Gastrocnemius medialis (tissue), 4 donors: ENCODE data around the gene KCNAB2. TPM values are rescaled to one million over a fixed set of nuclear protein-coding genes. Genes with fewer than 3 reads are reported as not detected.
A peak's percentile ranks its signal among the peaks of the same experiment; 100 is the strongest.

Experiments
- ATAC-seq, 2 donors: fragments of 150-250 bp; one replicate each; pipeline ENCODE4 v1.9.1; 2016
- DNase-seq, 2 donors: peaks; one replicate each; pipeline ENCODE4 v3.0.0-alpha.2; 2019
- H3K27ac ChIP-seq, 4 donors: fragments of 200-600 bp; sonication (generic); 1 replicate in 1 of 4; 2 replicates in 3 of 4; pipeline ENCODE4 v1.5.1; 2016 to 2018; ENCODE audit warnings: mild to moderate bottlenecking in 2 of 4, moderate library complexity in 1 of 4
- H3K27me3 ChIP-seq, 3 donors: fragments of 200-600 bp; sonication (generic) in 2 of 3; 1 replicate in 1 of 3; 2 replicates in 2 of 3; pipeline versions ENCODE4 v1.5.1 to v1.6.0; 2016 to 2019; ENCODE audit warnings: mild to moderate bottlenecking in 1 of 3, moderate library complexity in 1 of 3
- H3K36me3 ChIP-seq, 2 donors: fragments of 200-600 bp; sonication (generic) in 1 of 2; one replicate each; pipeline ENCODE4 v1.5.1; 2017 to 2018
- H3K4me1 ChIP-seq, 2 donors: fragments of 200-600 bp; sonication (generic) in 1 of 2; one replicate each; pipeline ENCODE4 v1.5.1; 2016 to 2017; ENCODE audit warnings: mild to moderate bottlenecking in 2 of 2
- H3K4me3 ChIP-seq, 4 donors: fragments of 200-600 bp; sonication (generic) in 3 of 4; 1 replicate in 1 of 4; 2 replicates in 3 of 4; pipeline ENCODE4 v1.5.1; 2016 to 2019; ENCODE audit warnings: mild to moderate bottlenecking in 2 of 4
- H3K9me3 ChIP-seq, 3 donors: fragments of 200-600 bp; sonication (generic) in 2 of 3; 1 replicate in 1 of 3; 2 replicates in 2 of 3; pipeline ENCODE4 v1.5.1; 2016 to 2019
- CTCF ChIP-seq, 5 experiments: fragments of 450-650 bp in 3 of 5; fragments of 200-600 bp in 2 of 5; sonication (generic) in 2 of 5; IDR thresholded peaks in 4 of 5; conservative IDR thresholded peaks in 1 of 5; 1 replicate in 4 of 5; 2 replicates in 1 of 5; pipeline ENCODE4 v1.5.1; 2016 to 2019; ENCODE audit warnings: antibody characterized with exemption in 5 of 5, mild to moderate bottlenecking in 3 of 5, moderate library complexity in 3 of 5
- POLR2A ChIP-seq, 2 donors: fragments of 450-650 bp; IDR thresholded peaks; one replicate each; pipeline ENCODE4 v1.6.1; 2017; ENCODE audit warnings: antibody characterized with exemption in 2 of 2, mild to moderate bottlenecking in 2 of 2, moderate library complexity in 2 of 2
- in situ Hi-C, 4 donors: fragments of 200-750 bp; cut with MboI; loops; one replicate each; pipeline versions ENCODE4 v1.15.0 to v1.8.0; 2017; ENCODE audit warnings: low sequenced_read_pairs in 4 of 4
- intact Hi-C: fragments of 100-400 bp; cut with DNase I; formaldehyde crosslinking; loops from one replicate; pipeline ENCODE4 v1.15.1; 2023; ENCODE audit warnings: low total_unique reads
- total RNA-seq, 4 donors: library from RNA; depleted of rRNA; stranded (reverse); fragments of >200 nt; gene quantifications; one replicate each; pipeline versions ENCODE4 v1.1.0 to v1.2.3, GENCODE V29; 2016

Gene KCNAB2
- total RNA-seq, 4 donors from 2014 or later, result 2.8 to 7.8 (median 4.5) TPM

- H3K9me3 ChIP-seq, result no peaks in the 10 kb centered on the region
- H3K27ac ChIP-seq, result no peak overlapping the region
- in situ Hi-C loops (no loop called here), intact Hi-C loops (no loop called here)
- H3K4me3 ChIP-seq, result peak overlapping the region in 2 of 4 donors; percentile 11 to 13
- DNase-seq (no peak), ATAC-seq (peak in 1 of 2 donors; percentile 33)
- H3K4me1 ChIP-seq, result peaks cover 0 to 3% of the 10 kb centered on the region in 2 donors
- H3K27me3 ChIP-seq, result peaks cover 20 to 36% (median 31%) of the 10 kb centered on the region in 3 donors
- TF ChIP-seq POLR2A (IDR thresholded peaks at IDR 0.05) (no peak), CTCF (IDR thresholded peaks at IDR 0.05 in 4 of 5, conservative IDR thresholded peaks at IDR 0.05 in 1 of 5) (no peak)
- H3K36me3 ChIP-seq, result no peaks in the 10 kb centered on the region
Measured at GRCh38 chr1:6148497-6149241, 103.0 kb downstream of the KCNAB2 start.

GRCh38 chr1:6149597-6149996 is 103.9 kb downstream of the KCNAB2 start:
- TF ChIP-seq POLR2A (IDR thresholded peaks at IDR 0.05), result no peak
- Histone ChIP-seq H3K27ac (no peak overlapping the region), H3K9me3 (no peaks in the 10 kb centered on the region), H3K4me3 (no peak overlapping the region), H3K27me3 (peaks cover 20 to 36% (median 31%) of the 10 kb centered on the region in 3 donors), H3K36me3 (no peaks in the 10 kb centered on the region), H3K4me1 (peaks cover 0 to 1% of the 10 kb centered on the region in 2 donors)
- in situ Hi-C loops, result no loop called here
- intact Hi-C loops, result no loop called here
- ATAC-seq (no peak), DNase-seq (no peak)

DNA sequence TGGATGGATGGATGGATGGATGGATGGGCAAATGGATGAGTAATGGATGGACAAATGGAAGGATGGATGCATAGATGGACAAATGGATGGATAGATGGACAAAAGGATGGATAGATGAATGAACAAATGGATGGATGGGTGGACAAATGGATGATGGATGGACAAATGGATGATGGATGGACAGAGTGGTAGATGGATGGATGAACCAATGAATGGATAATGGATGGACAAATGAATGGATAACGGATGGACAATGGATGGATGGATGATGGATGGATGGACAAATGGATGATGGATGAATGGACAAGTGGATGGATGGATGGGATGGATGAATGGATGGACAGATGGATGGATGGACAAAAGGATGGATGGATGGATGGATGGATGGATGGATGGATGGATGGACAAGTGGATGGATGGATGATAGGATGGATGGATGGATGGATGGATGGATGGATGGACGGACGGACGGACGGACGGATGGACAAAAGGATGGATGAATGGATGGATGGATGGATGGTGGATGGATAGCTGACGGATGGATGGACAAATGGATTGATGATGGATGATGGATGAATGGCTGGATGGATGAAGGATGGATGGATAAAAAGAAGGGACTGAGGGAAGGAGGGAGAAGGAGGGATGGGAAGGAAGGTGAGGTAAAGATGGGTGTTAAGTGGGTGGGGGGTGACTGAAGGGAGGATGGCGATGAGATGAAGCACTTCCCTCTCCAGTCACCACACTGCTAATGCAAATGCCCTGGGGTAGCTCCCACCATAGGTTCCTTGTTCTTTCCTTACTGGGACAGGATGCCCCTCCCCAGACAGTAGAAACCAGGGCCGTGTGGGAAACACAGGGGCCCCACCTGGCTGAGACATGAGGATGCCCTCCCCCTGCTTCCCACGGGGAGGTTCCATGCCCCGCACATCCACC is 104.6 kb downstream of the KCNAB2 start:
- TF ChIP-seq POLR2A (IDR thresholded peaks at IDR 0.05) (no peak), CTCF (IDR thresholded peaks at IDR 0.05 in 4 of 5, conservative IDR thresholded peaks at IDR 0.05 in 1 of 5) (no peak)
- no peaks in the 10 kb centered on the region for H3K36me3 ChIP-seq
- H3K27me3 ChIP-seq, result peaks cover 20 to 36% (median 31%) of the 10 kb centered on the region in 3 donors
- no peak overlapping the region for H3K4me3 ChIP-seq
- DNase-seq, result no peak
- H3K4me1 ChIP-seq, result no peaks in the 10 kb centered on the region
- in situ Hi-C loops, result no loop called here
- H3K27ac ChIP-seq, result no peak overlapping the region
- intact Hi-C loops, result no loop called here
- no peaks in the 10 kb centered on the region for H3K9me3 ChIP-seq
- ATAC-seq, result no peak

Other genes with a start within 250 kb of the KCNAB2 start
- 10 to 100 TPM in 1 of 4 donors, 1 to 10 TPM in 3; 1.1 to 10.4 (median 1.8) TPM for gene NPHP4, start 53.5 kb upstream of the KCNAB2 start, total RNA-seq
- under 1 TPM in 1 of 4 donors, not detected in 3; 0.05 TPM for gene CHD5, start 134.4 kb downstream of the KCNAB2 start, total RNA-seq
- gene RPL22, start 153.7 kb downstream of the KCNAB2 start, total RNA-seq, result 100 to 1,000 TPM in 3 of 4 donors, 10 to 100 TPM in 1; 95.2 to 132 (median 121) TPM
- gene RNF207, start 160.2 kb downstream of the KCNAB2 start, total RNA-seq, result 1 to 10 TPM in 2 of 4 donors, under 1 TPM in 2; 0.29 to 4.7 (median 0.99) TPM
- 100 to 1,000 TPM in 1 of 4 donors, 10 to 100 TPM in 3; 43.6 to 115 (median 93.7) TPM for gene ICMT, start 190.1 kb downstream of the KCNAB2 start, total RNA-seq
- gene HES3, start 198.3 kb downstream of the KCNAB2 start, total RNA-seq, result not detected
- gene GPR153, start 215.2 kb downstream of the KCNAB2 start, total RNA-seq, result 1 to 10 TPM; 1.1 to 3.4 (median 2.0) TPM